PFSK-1 (cell line): ENCODE results near the gene CATSPER4.

Experiments
- FOXP2 ChIP-seq: optimal IDR thresholded peaks from 2 replicates; pipeline ENCODE3; 2011; ENCODE audit warnings: borderline replicate concordance, control low read depth, inconsistent platforms; ENCODE audit not compliant: insufficient read depth; ENCODE audit errors: extremely low read length, extremely low read depth
- POLR2AphosphoS5 ChIP-seq: IDR thresholded peaks from 2 replicates; pipeline ENCODE4 v1.6.1; 2012; ENCODE audit warnings: low read depth, mild to moderate bottlenecking, control low read depth, low read length, moderate library complexity
- REST ChIP-seq, 2 experiments: IDR thresholded peaks; 2 replicates each; pipeline versions ENCODE4 v1.6.1 to v1.8.0; 2011 to 2012; ENCODE audit warnings: low read depth in 2 of 2, low read length in 2 of 2, control low read depth in 1 of 2, inconsistent platforms in 1 of 2, mild to moderate bottlenecking in 1 of 2, moderate library complexity in 1 of 2; ENCODE audit not compliant: insufficient read depth in 1 of 2
- SIN3A ChIP-seq: IDR thresholded peaks from 2 replicates; pipeline ENCODE4 v1.6.1; 2012; ENCODE audit warnings: mild to moderate bottlenecking, low read length, moderate library complexity, borderline replicate concordance; ENCODE audit not compliant: insufficient read depth

GRCh38 chr1:26180010-26180506, 10.3 kb upstream of the CATSPER4 start:
- TF ChIP-seq SIN3A (no peak), REST (IDR thresholded peaks at IDR 0.05; ENCODE audit: insufficient read depth in 1 of 2, low read depth in 2 of 2, low read length in 2 of 2) (no peak), FOXP2 (no peak), POLR2AphosphoS5 (no peak)
